ENCODE results near the gene FAM114A2. TPM values are rescaled to one million over a fixed set of nuclear protein-coding genes. Genes with fewer than 3 reads are reported as not detected.
A peak's percentile ranks its signal among the peaks of the same experiment; 100 is the strongest.

The FAM114A2 gene
- total and polyA plus RNA-seq, 11 donors: 6.1 to 39.0 (median 33.4) TPM

- peak in 1 of 4 donors; percentile 21 for ATAC-seq
- intact Hi-C loops (cut with DNase I): no loop called here
- WGBS, 4 donors: 39 to 57% (median 43%) methylated on average over 3 of the region's 3 CpGs
Measured at GRCh38 chr5:154086146-154086545, 47.4 kb upstream of the FAM114A2 start.

GRCh38 chr5:154084062-154084639 lies 45.4 kb upstream of the FAM114A2 start:
- H3K27me3 ChIP-seq: no peaks in the 10 kb centered on the region
- 91 to 95% (median 93%) methylated on average over 5 of the region's 5 CpGs for WGBS, 4 donors
- no peaks in the 10 kb centered on the region for H3K36me3 ChIP-seq
- ATAC-seq: no peak
- peaks cover 0 to 25% (median 3%) of the 10 kb centered on the region in 12 donors for H3K4me1 ChIP-seq
- intact Hi-C loops (cut with DNase I): loop anchor here in 1 of 10 donors (5.0 kb wide), 1 partner anchor 313 kb away; no protein-coding TSS in a partner anchor
- no peak for TF ChIP-seq POLR2A (IDR thresholded peaks at IDR 0.05)
- TF ChIP-seq CTCF (IDR thresholded peaks at IDR 0.05): no peak
- no peak overlapping the region for H3K4me3 ChIP-seq
- H3K27ac ChIP-seq: no peak overlapping the region
- DNase-seq: no peak
- H3K9me3 ChIP-seq: no peaks in the 10 kb centered on the region

More at GRCh38 chr5:154086146-154086545, 47.4 kb upstream of the FAM114A2 start:
- H3K27ac ChIP-seq: peak overlapping the region in 6 of 12 donors; percentile 11 to 79 (median 46)
- no peaks in the 10 kb centered on the region for H3K27me3 ChIP-seq
- TF ChIP-seq POLR2A (IDR thresholded peaks at IDR 0.05): no peak
- TF ChIP-seq CTCF (IDR thresholded peaks at IDR 0.05): no peak
- peak overlapping the region in 1 of 12 donors; percentile 16 for H3K4me3 ChIP-seq
- DNase-seq: no peak
- no peaks in the 10 kb centered on the region for H3K9me3 ChIP-seq
- peaks cover 0 to 26% (median 3%) of the 10 kb centered on the region in 12 donors for H3K4me1 ChIP-seq
- no peaks in the 10 kb centered on the region for H3K36me3 ChIP-seq

GRCh38 chr5:154081246-154081645 lies 42.5 kb upstream of the FAM114A2 start:
- intact Hi-C loops (cut with DNase I): loop anchor here in 1 of 10 donors (5.0 kb wide), 1 partner anchor 316 kb away; no protein-coding TSS in a partner anchor
- Histone ChIP-seq H3K4me1 (peaks cover 0 to 35% (median 21%) of the 10 kb centered on the region in 12 donors), H3K36me3 (no peaks in the 10 kb centered on the region), H3K27me3 (no peaks in the 10 kb centered on the region), H3K9me3 (no peaks in the 10 kb centered on the region), H3K27ac (no peak overlapping the region), H3K4me3 (no peak overlapping the region)
- TF ChIP-seq POLR2A (IDR thresholded peaks at IDR 0.05) (no peak), CTCF (IDR thresholded peaks at IDR 0.05) (no peak)
- ATAC-seq (no peak), DNase-seq (no peak)
- 55 to 82% (median 70%) methylated on average over 2 of the region's 2 CpGs for WGBS, 4 donors

DNA sequence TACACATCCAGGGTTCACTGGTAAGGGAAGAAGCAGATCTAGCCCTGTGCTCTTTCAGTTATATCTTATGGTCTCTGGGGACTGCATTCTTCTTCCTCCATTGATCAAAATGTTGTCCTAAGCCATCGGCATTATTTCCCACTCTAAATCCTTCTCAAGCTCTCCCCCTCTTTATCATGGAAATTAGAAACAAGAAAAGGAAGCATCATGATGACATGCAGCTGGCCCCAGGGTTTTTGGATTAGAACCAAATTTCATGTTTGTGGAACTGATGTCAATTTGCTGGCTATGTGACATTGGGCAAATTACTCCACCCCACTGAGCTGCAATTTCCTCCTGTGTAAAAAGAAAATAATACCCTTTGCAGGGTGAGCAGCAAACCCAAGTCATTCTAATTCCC lies 39.6 kb upstream of the FAM114A2 start:
- Histone ChIP-seq H3K27me3 (no peaks in the 10 kb centered on the region), H3K27ac (peak overlapping the region in 3 of 12 donors; percentile 1 to 12 (median 9)), H3K36me3 (no peaks in the 10 kb centered on the region), H3K9me3 (no peaks in the 10 kb centered on the region), H3K4me3 (no peak overlapping the region), H3K4me1 (peaks cover 0 to 32% (median 17%) of the 10 kb centered on the region in 12 donors)
- no peak for TF ChIP-seq CTCF (IDR thresholded peaks at IDR 0.05)
- TF ChIP-seq POLR2A (IDR thresholded peaks at IDR 0.05): no peak
- 38 to 46% (median 41%) methylated on average over 1 of the region's 1 CpG for WGBS, 4 donors
- peak in 1 of 4 donors; percentile 27 for ATAC-seq
- intact Hi-C loops (cut with DNase I): loop anchor here in 1 of 10 donors (10.0 kb wide), 1 partner anchor 103 kb away; no protein-coding TSS in a partner anchor
- DNase-seq: no peak

Data from heart left ventricle (tissue), 16 donors.